CD4-positive, alpha-beta T cell treated with Interleukin-21 for 1 hour (primary cell): Measurements from ENCODE around the gene THRA.
A peak's percentile ranks its signal among the peaks of the same experiment; 100 is the strongest.

ENCODE experiments used
- DNase-seq: peaks from one replicate; pipeline ENCODE4 v3.0.0-alpha.2; 2020

THRA gene, protein sequence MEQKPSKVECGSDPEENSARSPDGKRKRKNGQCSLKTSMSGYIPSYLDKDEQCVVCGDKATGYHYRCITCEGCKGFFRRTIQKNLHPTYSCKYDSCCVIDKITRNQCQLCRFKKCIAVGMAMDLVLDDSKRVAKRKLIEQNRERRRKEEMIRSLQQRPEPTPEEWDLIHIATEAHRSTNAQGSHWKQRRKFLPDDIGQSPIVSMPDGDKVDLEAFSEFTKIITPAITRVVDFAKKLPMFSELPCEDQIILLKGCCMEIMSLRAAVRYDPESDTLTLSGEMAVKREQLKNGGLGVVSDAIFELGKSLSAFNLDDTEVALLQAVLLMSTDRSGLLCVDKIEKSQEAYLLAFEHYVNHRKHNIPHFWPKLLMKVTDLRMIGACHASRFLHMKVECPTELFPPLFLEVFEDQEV

DNA sequence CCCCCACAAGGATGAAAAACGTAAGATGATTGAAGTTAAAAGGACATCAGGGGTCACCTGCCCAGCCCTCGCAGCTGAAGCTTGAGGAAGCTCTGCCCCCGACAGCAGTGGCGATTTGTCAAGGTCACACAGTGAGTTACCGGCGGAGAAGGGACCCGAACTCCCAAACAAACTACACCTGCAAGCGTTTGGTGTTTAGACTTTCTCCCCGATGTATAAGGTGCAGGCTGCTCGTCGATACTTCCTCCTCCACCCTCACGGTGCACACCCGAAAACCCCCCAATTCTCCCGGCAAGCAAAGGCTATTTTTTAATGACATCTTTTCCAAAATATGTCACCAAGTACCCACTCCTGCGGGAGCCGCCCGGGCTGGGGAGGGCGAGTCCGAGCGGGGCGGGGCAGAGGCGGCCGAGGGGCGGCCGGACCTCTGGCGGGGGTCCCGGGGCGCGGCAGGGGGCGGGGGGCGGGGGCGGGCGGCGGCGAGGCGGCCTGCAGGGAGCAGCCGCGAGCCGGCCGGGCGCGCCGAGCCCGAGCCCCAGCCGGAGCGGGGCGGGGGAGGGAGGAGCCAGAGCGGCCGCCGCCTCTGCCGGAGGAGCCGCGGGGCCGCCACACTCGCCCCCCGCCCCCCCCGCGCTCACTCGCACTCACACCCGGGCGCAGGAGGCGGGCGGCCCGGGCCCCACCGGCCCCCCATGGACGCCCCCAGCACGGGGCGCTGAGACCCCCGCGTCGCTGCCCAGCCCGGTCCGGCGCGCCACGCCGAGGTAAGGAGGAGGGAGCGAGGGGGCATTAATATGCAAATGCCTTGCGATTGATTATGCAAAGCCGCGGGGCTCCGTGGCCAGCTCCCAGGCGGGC lies at the start of gene THRA:
Gene THRA, plus strand, starts transcription at position 637 of the 858 bp plus-strand sequence. CDS start 11,524 bp downstream, outside the sequence.
- peak; percentile 69 for DNase-seq

DNA sequence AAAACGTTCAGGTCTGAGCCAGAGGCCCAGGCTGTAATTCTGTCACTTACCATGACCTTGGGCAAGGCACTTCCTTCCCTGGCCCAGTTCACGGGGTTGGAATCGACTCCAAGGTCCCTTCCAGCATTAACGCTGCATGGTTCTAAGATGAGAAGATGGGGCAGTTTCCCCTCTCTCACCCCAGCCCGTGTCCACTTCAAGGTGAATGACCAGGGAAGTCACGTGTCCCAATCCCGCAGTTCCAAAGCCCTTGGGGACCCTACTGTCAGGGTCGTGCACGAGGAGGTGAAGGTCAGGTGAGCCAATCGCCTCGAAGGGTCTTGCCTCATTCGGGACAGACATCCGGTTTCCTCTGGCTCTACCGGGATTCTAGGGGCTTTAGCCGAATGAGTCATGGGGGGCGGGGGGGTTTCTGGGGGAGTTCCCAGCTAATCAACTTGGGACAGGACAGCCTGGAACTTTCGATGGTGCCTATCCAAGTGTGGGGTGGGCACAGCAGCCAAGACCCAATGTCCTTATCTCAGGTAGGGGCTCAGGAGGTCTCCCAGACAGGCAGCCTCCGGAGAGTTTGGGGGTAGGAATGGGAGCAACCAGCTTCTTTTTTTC lies 48.3 kb upstream of the THRA start:
- no peak for DNase-seq

DNA sequence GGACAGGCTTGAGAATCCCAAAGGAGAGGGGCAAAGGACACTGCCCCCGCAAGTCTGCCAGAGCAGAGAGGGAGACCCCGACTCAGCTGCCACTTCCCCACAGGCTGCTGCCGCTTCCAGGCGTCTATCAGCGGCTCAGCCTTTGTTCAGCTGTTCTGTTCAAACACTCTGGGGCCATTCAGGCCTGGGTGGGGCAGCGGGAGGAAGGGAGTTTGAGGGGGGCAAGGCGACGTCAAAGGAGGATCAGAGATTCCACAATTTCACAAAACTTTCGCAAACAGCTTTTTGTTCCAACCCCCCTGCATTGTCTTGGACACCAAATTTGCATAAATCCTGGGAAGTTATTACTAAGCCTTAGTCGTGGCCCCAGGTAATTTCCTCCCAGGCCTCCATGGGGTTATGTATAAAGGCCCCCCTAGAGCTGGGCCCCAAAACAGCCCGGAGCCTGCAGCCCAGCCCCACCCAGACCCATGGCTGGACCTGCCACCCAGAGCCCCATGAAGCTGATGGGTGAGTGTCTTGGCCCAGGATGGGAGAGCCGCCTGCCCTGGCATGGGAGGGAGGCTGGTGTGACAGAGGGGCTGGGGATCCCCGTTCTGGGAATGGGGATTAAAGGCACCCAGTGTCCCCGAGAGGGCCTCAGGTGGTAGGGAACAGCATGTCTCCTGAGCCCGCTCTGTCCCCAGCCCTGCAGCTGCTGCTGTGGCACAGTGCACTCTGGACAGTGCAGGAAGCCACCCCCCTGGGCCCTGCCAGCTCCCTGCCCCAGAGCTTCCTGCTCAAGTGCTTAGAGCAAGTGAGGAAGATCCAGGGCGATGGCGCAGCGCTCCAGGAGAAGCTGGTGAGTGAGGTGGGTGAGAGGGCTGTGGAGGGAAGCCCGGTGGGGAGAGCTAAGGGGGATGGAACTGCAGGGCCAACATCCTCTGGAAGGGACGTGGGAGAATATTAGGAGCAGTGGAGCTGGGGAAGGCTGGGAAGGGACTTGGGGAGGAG lies 47.5 kb upstream of the THRA start, which contains the start of gene CSF3:
Gene CSF3, plus strand, starts transcription at position 436 of the 993 bp plus-strand sequence. Its CDS starts 35 bp downstream, at position 471.
- no peak for DNase-seq

DNA sequence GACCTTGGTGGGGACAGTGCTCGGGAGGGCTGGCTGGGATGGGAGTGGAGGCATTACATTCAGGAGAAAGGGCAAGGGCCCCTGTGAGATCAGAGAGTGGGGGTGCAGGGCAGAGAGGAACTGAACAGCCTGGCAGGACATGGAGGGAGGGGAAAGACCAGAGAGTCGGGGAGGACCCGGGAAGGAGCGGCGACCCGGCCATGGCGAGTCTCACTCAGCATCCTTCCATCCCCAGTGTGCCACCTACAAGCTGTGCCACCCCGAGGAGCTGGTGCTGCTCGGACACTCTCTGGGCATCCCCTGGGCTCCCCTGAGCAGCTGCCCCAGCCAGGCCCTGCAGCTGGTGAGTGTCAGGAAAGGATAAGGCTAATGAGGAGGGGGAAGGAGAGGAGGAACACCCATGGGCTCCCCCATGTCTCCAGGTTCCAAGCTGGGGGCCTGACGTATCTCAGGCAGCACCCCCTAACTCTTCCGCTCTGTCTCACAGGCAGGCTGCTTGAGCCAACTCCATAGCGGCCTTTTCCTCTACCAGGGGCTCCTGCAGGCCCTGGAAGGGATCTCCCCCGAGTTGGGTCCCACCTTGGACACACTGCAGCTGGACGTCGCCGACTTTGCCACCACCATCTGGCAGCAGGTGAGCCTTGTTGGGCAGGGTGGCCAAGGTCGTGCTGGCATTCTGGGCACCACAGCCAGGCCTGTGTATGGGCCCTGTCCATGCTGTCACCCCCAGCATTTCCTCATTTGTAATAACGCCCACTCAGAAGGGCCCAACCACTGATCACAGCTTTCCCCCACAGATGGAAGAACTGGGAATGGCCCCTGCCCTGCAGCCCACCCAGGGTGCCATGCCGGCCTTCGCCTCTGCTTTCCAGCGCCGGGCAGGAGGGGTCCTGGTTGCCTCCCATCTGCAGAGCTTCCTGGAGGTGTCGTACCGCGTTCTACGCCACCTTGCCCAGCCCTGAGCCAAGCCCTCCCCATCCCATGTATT lies 46.5 kb upstream of the THRA start:
- DNase-seq: no peak

DNA sequence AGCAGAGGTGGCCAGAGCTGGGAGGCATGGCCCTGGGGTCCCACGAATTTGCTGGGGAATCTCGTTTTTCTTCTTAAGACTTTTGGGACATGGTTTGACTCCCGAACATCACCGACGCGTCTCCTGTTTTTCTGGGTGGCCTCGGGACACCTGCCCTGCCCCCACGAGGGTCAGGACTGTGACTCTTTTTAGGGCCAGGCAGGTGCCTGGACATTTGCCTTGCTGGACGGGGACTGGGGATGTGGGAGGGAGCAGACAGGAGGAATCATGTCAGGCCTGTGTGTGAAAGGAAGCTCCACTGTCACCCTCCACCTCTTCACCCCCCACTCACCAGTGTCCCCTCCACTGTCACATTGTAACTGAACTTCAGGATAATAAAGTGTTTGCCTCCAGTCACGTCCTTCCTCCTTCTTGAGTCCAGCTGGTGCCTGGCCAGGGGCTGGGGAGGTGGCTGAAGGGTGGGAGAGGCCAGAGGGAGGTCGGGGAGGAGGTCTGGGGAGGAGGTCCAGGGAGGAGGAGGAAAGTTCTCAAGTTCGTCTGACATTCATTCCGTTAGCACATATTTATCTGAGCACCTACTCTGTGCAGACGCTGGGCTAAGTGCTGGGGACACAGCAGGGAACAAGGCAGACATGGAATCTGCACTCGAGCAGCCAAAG lies 45.2 kb upstream of the THRA start:
- DNase-seq: no peak

DNA sequence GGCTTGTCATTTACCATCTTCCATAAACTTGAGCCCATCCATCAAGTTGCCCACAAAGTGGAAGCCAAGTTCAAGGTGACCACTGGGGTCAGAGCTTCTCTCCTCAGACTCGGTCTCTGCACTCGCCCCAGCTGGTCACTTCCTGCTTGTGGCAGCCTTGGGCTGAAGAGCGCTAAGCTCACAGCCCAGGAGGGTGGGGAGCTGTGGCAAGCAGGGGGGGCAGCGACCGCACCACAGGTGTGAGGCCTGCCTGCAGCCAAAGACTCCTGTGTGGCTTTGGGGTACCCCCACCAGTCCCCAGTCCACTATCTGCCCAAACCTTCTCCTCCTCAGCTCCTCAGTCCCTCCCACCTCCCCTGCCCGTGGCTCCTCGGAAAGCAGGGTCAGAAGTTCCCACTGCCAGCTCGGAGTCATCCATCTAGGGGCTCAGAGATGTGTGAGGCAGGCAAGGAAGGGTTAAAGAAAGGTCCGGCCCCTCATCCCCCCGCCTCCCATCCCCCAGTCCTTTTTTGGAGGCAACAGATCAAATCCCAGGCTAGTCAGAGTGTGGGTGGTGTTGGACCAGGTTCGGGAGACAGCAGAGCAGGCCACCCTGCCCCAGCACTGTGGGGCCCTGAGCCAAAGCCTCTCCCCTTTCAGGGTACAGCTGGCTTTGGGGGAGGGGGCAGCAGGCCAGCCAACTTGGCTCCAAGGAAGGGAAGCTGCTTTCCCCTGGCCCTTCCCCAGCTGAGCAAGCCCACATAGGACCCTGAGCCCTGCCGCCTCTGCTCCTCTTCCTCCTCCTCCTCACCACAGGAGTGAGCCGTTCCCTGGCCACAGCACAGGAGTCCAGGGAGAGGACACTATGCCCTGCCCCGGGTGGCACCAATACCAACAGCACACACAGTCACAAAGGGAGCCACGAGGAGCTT lies 44.3 kb upstream of the THRA start:
- no peak for DNase-seq

DNA sequence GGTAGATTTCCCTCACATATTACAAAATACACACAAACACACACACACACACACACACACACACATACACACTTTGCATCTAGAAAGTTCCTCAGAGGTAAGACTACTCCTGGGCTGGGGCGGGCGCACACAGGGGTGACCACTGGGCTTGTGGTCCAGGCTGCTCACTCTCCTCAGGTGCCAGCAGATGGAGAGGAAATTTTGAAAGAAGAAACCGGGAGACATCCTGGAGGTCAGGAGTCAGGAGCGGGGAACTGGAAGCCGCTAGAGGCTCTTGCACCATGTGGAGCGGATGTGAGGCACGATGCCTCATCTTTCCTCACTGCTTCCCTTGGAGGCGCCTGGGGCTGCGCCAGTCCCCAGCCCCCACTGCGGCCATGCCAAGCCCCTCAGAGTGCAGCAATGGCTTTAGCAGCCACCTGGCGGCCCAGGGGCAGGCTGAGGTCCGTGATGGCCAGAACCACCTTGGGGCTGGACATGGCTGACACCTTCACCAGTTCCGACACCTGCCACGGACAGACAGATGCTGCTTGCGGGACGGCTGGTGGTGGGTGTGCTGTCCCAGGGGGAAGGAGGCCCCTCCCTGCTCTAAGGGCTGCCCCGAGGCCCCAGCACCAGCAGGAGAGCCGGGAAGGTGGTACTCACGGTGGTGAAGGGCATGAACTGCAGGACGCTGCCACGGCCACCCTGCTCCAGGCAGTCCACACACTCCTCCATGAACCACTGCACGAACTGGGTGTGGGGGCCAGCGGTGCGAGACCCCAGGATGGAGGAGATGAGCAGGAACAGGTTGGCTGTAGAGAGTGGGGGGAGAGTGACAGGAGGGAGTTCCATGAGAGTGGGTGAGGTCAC lies 43.4 kb upstream of the THRA start:
- no peak for DNase-seq

DNA sequence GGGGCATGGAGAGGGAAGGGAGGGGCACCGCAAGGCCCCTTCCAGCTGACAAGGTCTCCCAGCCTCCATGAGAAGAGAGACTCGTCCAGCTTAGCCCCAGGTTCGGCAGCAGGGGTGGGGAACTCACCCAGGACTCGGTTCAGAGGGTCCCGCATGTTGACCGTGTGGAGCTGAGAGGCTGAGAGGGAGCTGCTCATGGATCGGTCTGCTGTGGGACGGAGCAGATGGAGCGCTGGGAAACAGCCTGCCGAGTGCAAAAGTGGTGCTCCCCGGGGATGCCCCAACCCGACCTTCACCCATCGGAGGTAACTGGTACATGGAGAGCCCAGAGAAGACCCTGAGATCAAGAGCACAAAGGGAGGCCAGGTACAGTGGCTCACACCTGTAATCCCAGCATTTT lies 42.6 kb upstream of the THRA start:
- no peak for DNase-seq

DNA sequence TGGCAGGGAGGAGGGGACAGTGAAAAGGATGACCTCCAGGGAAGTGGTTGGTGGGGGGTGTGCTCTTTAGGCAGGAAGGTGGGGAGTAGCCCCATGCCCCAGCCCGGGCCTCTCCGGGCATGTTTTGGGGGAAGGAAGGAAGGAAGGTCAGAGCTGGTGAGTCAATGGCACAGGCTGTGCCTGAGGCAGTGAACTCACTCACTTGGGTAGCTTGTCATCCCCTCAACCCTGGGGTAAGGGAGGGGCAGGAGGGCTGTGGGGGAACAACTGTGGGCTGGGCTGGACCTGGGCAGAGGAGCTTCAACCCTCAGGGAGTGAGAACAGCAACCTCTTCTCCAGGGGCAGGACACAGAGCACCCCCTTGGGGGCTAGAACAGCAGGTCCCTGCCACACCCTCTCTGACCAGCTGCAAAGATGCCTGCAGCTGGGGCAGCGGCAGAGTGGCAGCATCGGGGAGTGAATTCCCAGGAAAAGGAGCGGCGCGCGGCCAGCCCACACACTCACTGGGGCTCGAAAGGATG lies 41.3 kb upstream of the THRA start:
- no peak for DNase-seq

DNA sequence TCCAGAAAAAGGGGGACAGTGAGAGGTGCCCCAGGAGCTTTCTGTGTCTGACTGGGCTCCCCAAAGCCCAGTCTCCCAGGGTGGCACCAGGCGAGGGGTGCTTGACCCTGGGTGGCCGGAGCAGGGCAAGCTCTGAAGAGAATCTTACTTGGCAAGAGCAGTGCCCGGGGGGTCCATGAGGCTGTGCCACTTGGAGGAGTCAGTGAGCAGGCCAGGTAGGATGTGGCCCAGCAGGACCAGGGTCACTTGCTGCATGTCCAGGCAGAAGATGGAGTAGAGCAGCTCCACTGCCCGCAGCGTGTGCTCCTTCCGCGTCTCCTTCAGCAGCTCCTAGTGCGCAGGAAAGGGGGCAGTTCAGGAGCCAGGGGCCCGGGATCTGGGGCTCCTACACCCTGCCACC lies 40.3 kb upstream of the THRA start:
- no peak for DNase-seq

DNA sequence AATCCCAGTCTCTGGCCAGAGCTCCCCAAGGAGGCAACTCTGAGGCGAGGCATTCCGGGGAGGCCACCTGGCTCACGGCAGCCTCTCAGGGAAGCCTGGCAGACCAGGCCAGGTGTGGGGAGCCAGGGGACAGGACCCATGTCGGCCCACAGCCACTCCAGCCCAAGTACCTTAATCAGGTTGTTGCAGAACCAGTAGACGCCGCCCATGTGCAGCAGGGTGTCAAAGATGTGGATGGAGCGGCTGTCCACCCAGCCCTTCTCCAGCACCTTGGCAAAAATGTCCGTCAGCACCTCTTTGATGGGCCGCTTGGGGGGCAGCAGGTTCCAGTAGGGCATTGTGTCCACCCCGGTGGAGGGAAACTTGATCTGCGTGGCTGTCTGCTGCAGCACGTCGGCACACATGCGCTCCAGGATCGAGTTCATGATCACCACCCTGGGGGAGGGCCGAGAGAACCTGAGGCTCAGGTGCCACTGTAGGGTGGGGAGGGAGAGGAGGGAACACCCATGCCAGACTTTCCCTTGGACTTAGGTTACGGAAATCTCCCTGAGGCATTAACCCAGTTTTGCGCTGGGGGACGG lies 39.7 kb upstream of the THRA start:
- DNase-seq: no peak

DNA sequence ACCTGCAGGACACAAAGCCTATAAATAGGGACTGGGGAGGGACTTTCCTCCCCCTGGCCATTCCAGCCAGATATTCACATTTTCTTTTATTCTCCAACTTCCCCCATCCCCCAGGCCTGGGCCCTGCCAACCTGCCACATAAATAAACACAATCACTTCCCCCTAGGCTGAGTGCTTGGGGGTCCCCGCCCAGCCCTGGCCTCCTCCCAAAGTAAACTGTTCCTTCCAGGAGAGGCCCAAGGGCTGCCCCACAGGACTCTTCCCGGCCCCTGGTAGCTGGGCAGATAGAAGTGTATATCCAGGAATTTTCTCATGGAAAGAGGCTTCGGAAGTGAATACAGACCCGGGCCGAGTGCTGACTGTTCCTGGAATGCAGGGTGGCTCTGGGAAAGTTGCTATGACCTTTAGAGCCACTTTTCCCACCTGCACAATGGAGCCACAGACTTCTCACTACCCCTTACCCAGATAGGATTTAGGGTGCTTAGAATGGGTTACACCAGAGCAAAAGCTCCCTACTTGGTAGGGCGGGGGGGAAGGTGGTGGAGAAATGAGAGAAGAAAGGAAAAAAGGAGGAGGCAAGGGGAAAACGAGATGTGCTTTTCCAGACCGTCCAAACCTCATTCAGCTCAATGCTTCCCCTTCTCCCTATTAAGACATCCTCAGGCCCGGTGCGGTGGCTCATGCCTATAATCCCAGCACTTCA lies 39.0 kb upstream of the THRA start:
- no peak for DNase-seq

DNA sequence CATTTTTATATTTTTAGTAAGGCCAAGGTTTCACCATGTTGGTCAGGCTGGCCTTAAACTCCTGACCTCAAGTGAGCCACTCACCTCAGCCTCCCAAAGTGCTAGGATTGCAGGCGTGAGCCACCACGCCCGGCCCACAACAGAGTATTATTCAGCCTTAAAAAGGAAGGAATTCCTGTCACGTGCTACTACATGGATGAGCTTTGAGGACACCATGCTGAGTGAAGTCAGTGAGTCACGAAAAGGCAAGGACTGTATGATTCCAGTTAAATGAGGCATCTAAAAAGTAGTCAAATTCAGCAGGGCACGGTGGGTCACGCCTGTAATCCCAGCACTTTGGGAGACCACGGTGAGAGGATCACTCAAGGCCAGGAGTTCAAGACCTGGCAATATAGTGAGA lies 37.9 kb upstream of the THRA start:
- no peak for DNase-seq

DNA sequence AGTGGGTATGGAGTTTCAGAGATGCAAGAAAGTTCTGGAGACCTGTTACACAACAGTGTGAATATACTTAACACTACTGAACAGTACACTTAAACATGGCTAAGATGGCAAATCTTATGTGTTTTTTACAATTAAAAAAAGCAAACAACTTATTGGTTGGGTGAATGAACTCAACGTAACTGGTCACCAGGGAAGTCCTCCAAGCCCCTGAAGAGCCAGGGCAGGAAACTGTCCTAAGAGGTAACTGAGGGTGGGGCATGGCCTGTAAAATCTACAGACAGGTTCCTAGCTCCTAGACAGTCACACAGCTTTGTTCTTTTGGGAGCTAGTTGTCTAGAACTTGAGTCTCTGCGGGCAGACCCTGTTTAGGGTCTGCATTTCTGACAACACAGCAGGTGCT lies 37.2 kb upstream of the THRA start:
- DNase-seq: no peak

DNA sequence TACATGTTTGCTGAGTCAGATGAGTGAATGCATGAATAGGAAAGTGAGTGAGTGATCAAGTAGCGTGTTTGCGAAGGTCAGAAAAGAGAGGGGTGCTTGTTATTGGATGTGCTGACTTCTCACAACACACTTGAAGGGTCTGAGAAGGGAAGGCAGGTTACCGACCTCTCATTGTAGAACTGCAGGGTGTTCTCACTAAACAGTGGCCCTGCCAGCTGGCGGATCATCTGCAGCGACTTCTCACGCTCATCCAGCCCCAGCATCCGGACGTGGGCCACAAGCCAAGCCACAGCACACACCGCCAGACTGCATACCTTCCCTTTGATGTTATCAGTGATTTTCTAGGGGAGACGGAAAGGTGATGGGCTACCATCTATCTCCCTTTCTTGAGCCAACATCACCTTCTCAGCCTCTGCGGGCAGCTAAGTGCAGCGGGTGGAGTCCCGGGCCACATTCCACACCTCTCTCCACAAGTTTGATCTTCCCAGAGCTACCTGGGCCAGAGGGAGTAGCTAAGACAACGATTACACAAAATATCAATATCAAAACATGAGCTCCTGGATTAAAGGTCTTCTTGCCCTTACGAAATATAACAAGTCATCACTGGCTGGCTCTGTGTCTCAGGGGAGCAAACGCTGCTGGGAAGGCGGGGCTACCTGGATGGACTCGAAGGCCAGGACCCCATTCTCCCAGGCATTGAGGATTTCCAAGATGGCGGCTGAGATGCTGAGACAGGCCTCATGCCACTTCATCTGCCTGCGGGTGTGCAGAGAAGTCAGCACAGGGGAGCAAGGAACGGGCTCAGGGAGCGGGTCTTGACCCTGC lies 36.6 kb upstream of the THRA start:
- DNase-seq: peak; percentile 39
